Fibroblast of lung (primary cell): Measurements from ENCODE around the gene MLKL. TPM values are rescaled to one million over a fixed set of nuclear protein-coding genes. Genes with fewer than 3 reads are reported as not detected.

Source experiments
- DNase-seq, 2 donors: peaks; one replicate each; pipeline versions ENCODE4 v3.0.0 to v3.0.0-alpha.2; 2010; ENCODE audit warnings: low read depth in 2 of 2
- H2AFZ ChIP-seq: 2 replicates; pipeline ENCODE4 v1.5.1; 2012; ENCODE audit warnings: low read length, control low read depth, inconsistent platforms
- H3K27ac ChIP-seq: 2 replicates; pipeline ENCODE4 v1.5.1; 2011; ENCODE audit warnings: low read length, control low read depth; ENCODE audit not compliant: insufficient read depth
- H3K27me3 ChIP-seq: 2 replicates; pipeline ENCODE4 v1.5.1; 2011; ENCODE audit warnings: mild to moderate bottlenecking, low read length; ENCODE audit not compliant: control insufficient read depth, insufficient read depth
- H3K36me3 ChIP-seq: 2 replicates; pipeline ENCODE4 v1.5.1; 2011; ENCODE audit warnings: low read length; ENCODE audit not compliant: control insufficient read depth, insufficient read depth
- H3K4me1 ChIP-seq: 2 replicates; pipeline ENCODE4 v1.5.1; 2011; ENCODE audit warnings: low read length; ENCODE audit not compliant: control insufficient read depth, insufficient read depth; ENCODE audit errors: extremely low read depth
- H3K4me2 ChIP-seq: 2 replicates; pipeline ENCODE4 v1.5.1; 2011; ENCODE audit warnings: low read length, control low read depth; ENCODE audit not compliant: insufficient read depth; ENCODE audit errors: extremely low read depth
- H3K4me3 ChIP-seq, 4 experiments: fragments of 200-600 bp in 1 of 4; sonication (generic) in 1 of 4; replicated peaks in 1 of 4; 2 replicates each; pipeline ENCODE4 v1.5.1; 2011 to 2016; ENCODE audit warnings: low read length in 4 of 4, low read depth in 3 of 4, mild to moderate bottlenecking in 3 of 4, control low read depth in 2 of 4, inconsistent platforms in 1 of 4, mixed read lengths in 1 of 4; ENCODE audit not compliant: insufficient read depth in 1 of 4; ENCODE audit errors: control extremely low read depth in 1 of 4
- H3K79me2 ChIP-seq: 2 replicates; pipeline ENCODE4 v1.5.1; 2012; ENCODE audit warnings: mild to moderate bottlenecking, low read length, inconsistent platforms; ENCODE audit not compliant: control insufficient read depth, insufficient read depth
- H3K9ac ChIP-seq: 2 replicates; pipeline ENCODE4 v1.5.1; 2011; ENCODE audit warnings: mild to moderate bottlenecking, low read length, control low read depth; ENCODE audit not compliant: insufficient read depth
- H3K9me3 ChIP-seq: 2 replicates; pipeline ENCODE4 v1.5.1; 2012; ENCODE audit warnings: low read depth, low read length; ENCODE audit not compliant: control insufficient read depth, insufficient read depth
- H4K20me1 ChIP-seq: 2 replicates; pipeline ENCODE4 v1.5.1; 2011; ENCODE audit warnings: low read length; ENCODE audit not compliant: control insufficient read depth, insufficient read depth; ENCODE audit errors: extremely low read depth
- CTCF ChIP-seq, 2 donors: IDR thresholded peaks in 1 of 2; conservative IDR thresholded peaks in 1 of 2; 1 replicate in 1 of 2; 2 replicates in 1 of 2; pipeline ENCODE4 v1.5.1; 2011 to 2012; ENCODE audit warnings: low read length in 2 of 2, control low read depth in 1 of 2, inconsistent platforms in 1 of 2, low read depth in 1 of 2, mild to moderate bottlenecking in 1 of 2
- EZH2 ChIP-seq: IDR thresholded peaks from 2 replicates; pipeline ENCODE4 v1.5.1; 2012; ENCODE audit warnings: low read length, control low read depth, mild to moderate bottlenecking; ENCODE audit errors: missing control alignments
- polyA plus RNA-seq, 2 donors: library from polyadenylated mRNA; depleted of rRNA in 1 of 2; stranded (reverse) in 1 of 2; unstranded in 1 of 2; fragments of >200 nt; gene quantifications; 2 replicates each; pipeline ENCODE4 v1.2.1, GENCODE V29; 2011 to 2012; ENCODE audit warnings: missing spikeins in 1 of 2
- total RNA-seq: library from RNA; depleted of rRNA; stranded (reverse); fragments of >200 nt; gene quantifications from 2 replicates; pipeline ENCODE4 v1.2.1, GENCODE V29; 2014

Gene MLKL
- total and polyA plus RNA-seq, 2 donors (not counting 1 experiment from before 2014, with no cell fraction given), result 4.8 to 5.8 TPM

- H3K27me3 ChIP-seq, result no peaks in the 10 kb centered on the region
- no peaks in the 10 kb centered on the region for H4K20me1 ChIP-seq
- H3K4me2 ChIP-seq, result no peak overlapping the region
- H3K9ac ChIP-seq, result no peak overlapping the region
- TF ChIP-seq CTCF (conservative IDR thresholded peaks at IDR 0.05 in 1 of 2, IDR thresholded peaks at IDR 0.05 in 1 of 2; ENCODE audit: low read depth in 1 of 2, low read length in 2 of 2) (no peak), EZH2 (no peak)
- no peaks in the 10 kb centered on the region for H3K4me1 ChIP-seq
- no peak overlapping the region for H2AFZ ChIP-seq
- H3K79me2 ChIP-seq, result peaks cover 27% of the 10 kb centered on the region
- no peak overlapping the region for H3K27ac ChIP-seq
- H3K9me3 ChIP-seq, result no peaks in the 10 kb centered on the region
- no peak overlapping the region for H3K4me3 ChIP-seq
- peaks cover 2% of the 10 kb centered on the region for H3K36me3 ChIP-seq
- DNase-seq, result no peak
These were observed 50.7 kb downstream of the MLKL start for GRCh38 chr16:74649839-74650504.

- no peak for DNase-seq
- TF ChIP-seq EZH2, result no peak
- no peak for TF ChIP-seq CTCF (conservative IDR thresholded peaks at IDR 0.05 in 1 of 2, IDR thresholded peaks at IDR 0.05 in 1 of 2; ENCODE audit: low read depth in 1 of 2, low read length in 2 of 2)
- Histone ChIP-seq H3K4me1 (no peaks in the 10 kb centered on the region), H3K36me3 (peaks cover 4% of the 10 kb centered on the region), H2AFZ (no peak overlapping the region), H3K79me2 (no peaks in the 10 kb centered on the region), H4K20me1 (no peaks in the 10 kb centered on the region), H3K27ac (no peak overlapping the region), H3K4me3 (no peak overlapping the region), H3K4me2 (no peak overlapping the region), H3K9ac (no peak overlapping the region), H3K27me3 (no peaks in the 10 kb centered on the region), H3K9me3 (no peaks in the 10 kb centered on the region)
These were observed 58.7 kb downstream of the MLKL start for GRCh38 chr16:74641969-74642368.

GRCh38 chr16:74637742-74638453 lies 62.8 kb downstream of the MLKL start:
- no peaks in the 10 kb centered on the region for H3K79me2 ChIP-seq
- H3K4me1 ChIP-seq, result no peaks in the 10 kb centered on the region
- no peak for DNase-seq
- H3K27me3 ChIP-seq, result no peaks in the 10 kb centered on the region
- H2AFZ ChIP-seq, result no peak overlapping the region
- H3K36me3 ChIP-seq, result peaks cover 6% of the 10 kb centered on the region
- no peaks in the 10 kb centered on the region for H3K9me3 ChIP-seq
- H3K27ac ChIP-seq, result no peak overlapping the region
- TF ChIP-seq EZH2 (no peak), CTCF (conservative IDR thresholded peaks at IDR 0.05 in 1 of 2, IDR thresholded peaks at IDR 0.05 in 1 of 2; ENCODE audit: low read depth in 1 of 2, low read length in 2 of 2) (no peak)
- no peak overlapping the region for H3K9ac ChIP-seq
- no peak overlapping the region for H3K4me3 ChIP-seq
- no peak overlapping the region for H3K4me2 ChIP-seq
- H4K20me1 ChIP-seq, result no peaks in the 10 kb centered on the region
